CD4-positive, alpha-beta T cell treated with Interleukin-6 at 100 ng/mL for 8 hours (primary cell): ENCODE results near the gene MFSD12.

Experiments
- DNase-seq: peaks from one replicate; pipeline ENCODE4 v3.0.0-alpha.2; 2020; ENCODE audit warnings: mixed read lengths, low spot score

Gene MFSD12

GRCh38 chr19:3506384-3507340 lies 50.7 kb downstream of the MFSD12 start:
- DNase-seq, result peak; percentile 22

- DNase-seq, result peak; percentile 100
These were observed 51.6 kb downstream of the MFSD12 start, which contains the start of gene FZR1 for GRCh38 chr19:3505598-3506383. TSS of gene FZR1 (plus strand) at chr19:3506311. CDS start at chr19:3522990, 16,679 bp downstream.

- no peak for DNase-seq
These were observed 52.7 kb downstream of the MFSD12 start for GRCh38 chr19:3504735-3505134.

GRCh38 chr19:3503036-3503572 lies 54.3 kb downstream of the MFSD12 start:
- no peak for DNase-seq

GRCh38 chr19:3501780-3502179 lies 55.6 kb downstream of the MFSD12 start:
- no peak for DNase-seq

- peak; percentile 97 for DNase-seq
These were observed 56.8 kb downstream of the MFSD12 start, which contains the start of gene DOHH for GRCh38 chr19:3500429-3501101. TSS of gene DOHH (minus strand) at chr19:3500674. CDS start at chr19:3496814, 3,860 bp downstream.

- DNase-seq, result no peak
These were observed 57.5 kb downstream of the MFSD12 start for GRCh38 chr19:3499738-3500428.

- DNase-seq, result no peak
These were observed 59.4 kb downstream of the MFSD12 start for GRCh38 chr19:3497757-3498520.

- no peak for DNase-seq
These were observed 60.8 kb downstream of the MFSD12 start for GRCh38 chr19:3496392-3497273.

- peak; percentile 56 for DNase-seq
These were observed 62.8 kb downstream of the MFSD12 start for GRCh38 chr19:3494559-3494958.
